GM12872 (cell line): Measurements from ENCODE around the gene SMURF2.

Source experiments
- CTCF ChIP-seq: IDR thresholded peaks from 3 replicates; pipeline ENCODE4 v1.5.1; 2011; ENCODE audit warnings: low read depth, mild to moderate bottlenecking, low read length, moderate library complexity; ENCODE audit not compliant: insufficient read depth

SMURF2 gene

GRCh38 chr17:64565563-64565962, 96.5 kb downstream of the SMURF2 start:
- TF ChIP-seq CTCF, result no peak

- no peak for TF ChIP-seq CTCF
These were observed 98.0 kb downstream of the SMURF2 start for GRCh38 chr17:64564098-64564497.

GRCh38 chr17:64555281-64555680, 106.8 kb downstream of the SMURF2 start:
- no peak for TF ChIP-seq CTCF

- TF ChIP-seq CTCF, result no peak
These were observed 108.0 kb downstream of the SMURF2 start for GRCh38 chr17:64554028-64554637.

- TF ChIP-seq CTCF, result no peak
These were observed 110.6 kb downstream of the SMURF2 start for GRCh38 chr17:64551461-64551860.

GRCh38 chr17:64547319-64547718, 114.8 kb downstream of the SMURF2 start:
- no peak for TF ChIP-seq CTCF

- no peak for TF ChIP-seq CTCF
These were observed 115.4 kb downstream of the SMURF2 start for GRCh38 chr17:64546716-64547115.
